DMS153 treated with DMSO at 0.1 percent for 48 hours (cell line): ENCODE measurements around the gene PRKCE.
"Not testable (repeated sequence)": the region's sequence is repeated elsewhere in the genome, so short reads cannot be mapped to it uniquely, and the experiment has no call there.

Experiments
- DNase-seq: peaks from one replicate; lab custom pipeline; 2025; ENCODE audit not compliant: unreplicated experiment; lab: John Stamatoyannopoulos, UW

Gene PRKCE

GRCh38 chr2:46200861-46201605, 549.6 kb downstream of the PRKCE start:
- DNase-seq = no peak

GRCh38 chr2:46202453-46202852, 551.0 kb downstream of the PRKCE start:
- DNase-seq = no peak

- no peak for DNase-seq
Observed at GRCh38 chr2:46202987-46203386, 551.5 kb downstream of the PRKCE start.

GRCh38 chr2:46203636-46204035, 552.2 kb downstream of the PRKCE start:
- not testable (repeated sequence) for DNase-seq

GRCh38 chr2:46207591-46207990, 556.1 kb downstream of the PRKCE start:
- DNase-seq = no peak

GRCh38 chr2:46208766-46209165, 557.3 kb downstream of the PRKCE start:
- DNase-seq = no peak

GRCh38 chr2:46210063-46210462, 558.6 kb downstream of the PRKCE start:
- no peak for DNase-seq

GRCh38 chr2:46211461-46211860, 560.0 kb downstream of the PRKCE start:
- no peak for DNase-seq

GRCh38 chr2:46213906-46214305, 562.4 kb downstream of the PRKCE start:
- no peak for DNase-seq

- no peak for DNase-seq
Observed at GRCh38 chr2:46216213-46216612, 564.7 kb downstream of the PRKCE start.

- not testable (repeated sequence) for DNase-seq
Observed at GRCh38 chr2:46223514-46223913, 572.0 kb downstream of the PRKCE start.

- no peak for DNase-seq
Observed at GRCh38 chr2:46225150-46225625, 573.7 kb downstream of the PRKCE start.

- no peak for DNase-seq
Observed at GRCh38 chr2:46225730-46226129, 574.3 kb downstream of the PRKCE start.

- DNase-seq = no peak
Observed at GRCh38 chr2:46226620-46227019, 575.1 kb downstream of the PRKCE start.

GRCh38 chr2:46227022-46227421, 575.5 kb downstream of the PRKCE start:
- no peak for DNase-seq

GRCh38 chr2:46227674-46228289, 576.3 kb downstream of the PRKCE start:
- DNase-seq = no peak

- DNase-seq = no peak
Observed at GRCh38 chr2:46229134-46230063, 577.9 kb downstream of the PRKCE start.

- DNase-seq = no peak
Observed at GRCh38 chr2:46230115-46230571, 578.7 kb downstream of the PRKCE start.

GRCh38 chr2:46230677-46231425, 579.4 kb downstream of the PRKCE start:
- DNase-seq = no peak

- no peak for DNase-seq
Observed at GRCh38 chr2:46231721-46232120, 580.2 kb downstream of the PRKCE start.

GRCh38 chr2:46232860-46233259, 581.4 kb downstream of the PRKCE start:
- no peak for DNase-seq
